ENCODE data around the gene WDR7.

WDR7 gene

GRCh38 chr18:57048351-57048750, 397.2 kb downstream of the WDR7 start:
- no peak for DNase-seq (ENCODE audit: low spot score)

- DNase-seq (ENCODE audit: low spot score): no peak
Observed at GRCh38 chr18:57048859-57049258, 397.7 kb downstream of the WDR7 start.

GRCh38 chr18:57050310-57050949, 399.3 kb downstream of the WDR7 start:
- no peak for DNase-seq (ENCODE audit: low spot score)

GRCh38 chr18:57051021-57051656, 400.0 kb downstream of the WDR7 start:
- DNase-seq (ENCODE audit: low spot score): no peak

GRCh38 chr18:57051657-57052044, 400.5 kb downstream of the WDR7 start:
- DNase-seq (ENCODE audit: low spot score): no peak

GRCh38 chr18:57052173-57052572, 401.0 kb downstream of the WDR7 start:
- DNase-seq (ENCODE audit: low spot score): no peak

GRCh38 chr18:57052759-57053158, 401.6 kb downstream of the WDR7 start:
- DNase-seq (ENCODE audit: low spot score): no peak

GRCh38 chr18:57054891-57055290, 403.7 kb downstream of the WDR7 start:
- no peak for DNase-seq (ENCODE audit: low spot score)

- no peak for DNase-seq (ENCODE audit: low spot score)
Observed at GRCh38 chr18:57057890-57058289, 406.7 kb downstream of the WDR7 start.

GRCh38 chr18:57058734-57059133, 407.6 kb downstream of the WDR7 start:
- DNase-seq (ENCODE audit: low spot score): no peak

- DNase-seq (ENCODE audit: low spot score): no peak
Observed at GRCh38 chr18:57059366-57059765, 408.2 kb downstream of the WDR7 start.

GRCh38 chr18:57060814-57061213, 409.7 kb downstream of the WDR7 start:
- DNase-seq (ENCODE audit: low spot score): no peak

- no peak for DNase-seq (ENCODE audit: low spot score)
Observed at GRCh38 chr18:57062178-57062577, 411.0 kb downstream of the WDR7 start.

- DNase-seq (ENCODE audit: low spot score): no peak
Observed at GRCh38 chr18:57062844-57063243, 411.7 kb downstream of the WDR7 start.

GRCh38 chr18:57063601-57064103, 412.5 kb downstream of the WDR7 start:
- DNase-seq (ENCODE audit: low spot score): no peak

GRCh38 chr18:57073501-57074187, 422.5 kb downstream of the WDR7 start:
- no peak for DNase-seq (ENCODE audit: low spot score)

GRCh38 chr18:57075716-57076400, 424.7 kb downstream of the WDR7 start:
- DNase-seq (ENCODE audit: low spot score): no peak

- DNase-seq (ENCODE audit: low spot score): no peak
Observed at GRCh38 chr18:57077005-57077765, 426.0 kb downstream of the WDR7 start.

GRCh38 chr18:57077786-57078552, 426.8 kb downstream of the WDR7 start:
- no peak for DNase-seq (ENCODE audit: low spot score)

- DNase-seq (ENCODE audit: low spot score): no peak
Observed at GRCh38 chr18:57078614-57079013, 427.5 kb downstream of the WDR7 start.

- DNase-seq (ENCODE audit: low spot score): no peak
Observed at GRCh38 chr18:57080479-57080878, 429.3 kb downstream of the WDR7 start.

Measured in SW480 (cell line).